Activated CD8-positive, alpha-beta memory T cell treated with anti-CD3 and anti-CD28 coated beads, Interleukin-2, amount 10 ng/mL, durations not matched to agents 7 days and 5 days (primary cell): ENCODE measurements around the gene TMEM80. TPM values are rescaled to one million over a fixed set of nuclear protein-coding genes. Genes with fewer than 3 reads are reported as not detected.
"Not testable (repeated sequence)": the region's sequence is repeated elsewhere in the genome, so short reads cannot be mapped to it uniquely, and the experiment has no call there.

Source experiments
- ATAC-seq: fragments of 150-1000 bp; cut with Tn5 transposase; one replicate; pipeline ENCODE4 v1.10.0; 2021; ENCODE audit warnings: moderate library complexity
- CTCF ChIA-PET: fragments of 350-600 bp; sonication (Branson Sonifier 250); formaldehyde crosslinking; loops from one replicate; lab custom pipeline; 2021; ENCODE audit warnings: antibody characterized with exemption; lab: Charles Lee
- DNase-seq: peaks from one replicate; pipeline ENCODE4 v3.0.0-alpha.2; 2020
- H3K27ac Mint-ChIP-seq: one replicate; pipeline ENCODE4 v1.8.0; 2021; ENCODE audit warnings: mild to moderate bottlenecking, mixed read lengths
- H3K27me3 Mint-ChIP-seq: one replicate; pipeline ENCODE4 v1.8.0; 2021; ENCODE audit warnings: mixed read lengths
- H3K36me3 Mint-ChIP-seq: one replicate; pipeline ENCODE4 v1.8.0; 2021; ENCODE audit warnings: mild to moderate bottlenecking, mixed read lengths
- H3K4me1 Mint-ChIP-seq: one replicate; pipeline ENCODE4 v1.8.0; 2021; ENCODE audit warnings: mixed read lengths
- H3K4me3 Mint-ChIP-seq: one replicate; pipeline ENCODE4 v1.8.0; 2021; ENCODE audit warnings: mild to moderate bottlenecking, moderate library complexity, mixed read lengths
- H3K9me3 Mint-ChIP-seq: one replicate; pipeline ENCODE4 v1.8.0; 2022; ENCODE audit warnings: low read depth, mixed read lengths
- total RNA-seq, 2 experiments: library from RNA; stranded (reverse); gene quantifications; one replicate each; pipeline ENCODE4 v1.2.3, GENCODE V29; 2021

The TMEM80 gene
- total RNA-seq = 10 to 100 TPM; 23.5 to 26.0 TPM

- DNase-seq = peak; percentile 99
- peaks cover 4% of the 10 kb centered on the region for H3K36me3 Mint-ChIP-seq
- peaks cover 51% of the 10 kb centered on the region for H3K4me1 Mint-ChIP-seq
- peak; percentile 81 for ATAC-seq
- H3K27me3 Mint-ChIP-seq = no peaks in the 10 kb centered on the region
- CTCF ChIA-PET = interaction anchor here (0.6 to 4.8 kb wide), 15 partner anchors 7 to 415 kb away, joined by 3 to 104 read pairs (median 4); partner anchors contain the start of gene RPLP2
- no peaks in the 10 kb centered on the region for H3K9me3 Mint-ChIP-seq
- peak within 1 kb of the TSS; percentile 84 for H3K4me3 Mint-ChIP-seq
- peak within 1 kb of the TSS; percentile 93 for H3K27ac Mint-ChIP-seq
Measured at GRCh38 chr11:695538-696248, at the start of gene TMEM80. TMEM80 (plus strand) TSS chr11:695816; CDS start chr11:695828, 12 bp downstream.

GRCh38 chr11:646214-646613 is 49.4 kb upstream of the TMEM80 start:
- CTCF ChIA-PET = interaction anchor here (0.9 to 1.0 kb wide), 2 partner anchors 77 to 92 kb away, joined by 3 read pairs; no protein-coding TSS in a partner anchor
- ATAC-seq = no peak
- DNase-seq = no peak
- Mint-ChIP-seq H3K27ac (no peak overlapping the region), H3K4me1 (no peaks in the 10 kb centered on the region), H3K4me3 (no peak overlapping the region), H3K36me3 (peaks cover 2% of the 10 kb centered on the region), H3K27me3 (no peaks in the 10 kb centered on the region), H3K9me3 (no peaks in the 10 kb centered on the region)

- H3K4me3 Mint-ChIP-seq, H3K4me1 Mint-ChIP-seq, H3K27me3 Mint-ChIP-seq, ATAC-seq, CTCF ChIA-PET, H3K27ac Mint-ChIP-seq, H3K36me3 Mint-ChIP-seq, DNase-seq, H3K9me3 Mint-ChIP-seq: not testable (repeated sequence)
Measured at GRCh38 chr11:647672-648158, 47.9 kb upstream of the TMEM80 start.

GRCh38 chr11:650482-650881 is 45.1 kb upstream of the TMEM80 start:
- H3K27me3 Mint-ChIP-seq = no peaks in the 10 kb centered on the region
- no peak for ATAC-seq

GRCh38 chr11:653136-653535 is 42.5 kb upstream of the TMEM80 start:
- not testable (repeated sequence) for H3K27ac Mint-ChIP-seq, H3K27me3 Mint-ChIP-seq, H3K4me1 Mint-ChIP-seq, H3K4me3 Mint-ChIP-seq, H3K36me3 Mint-ChIP-seq, DNase-seq, H3K9me3 Mint-ChIP-seq, ATAC-seq
- CTCF ChIA-PET = interaction anchor here (0.7 kb wide), 1 partner anchor 69 kb away, joined by 3 read pairs; no protein-coding TSS in a partner anchor

More at GRCh38 chr11:650482-650881, 45.1 kb upstream of the TMEM80 start:
- Mint-ChIP-seq H3K36me3 (peaks cover 2% of the 10 kb centered on the region), H3K4me1 (no peaks in the 10 kb centered on the region), H3K4me3 (no peak overlapping the region), H3K27ac (no peak overlapping the region), H3K9me3 (no peaks in the 10 kb centered on the region)
- CTCF ChIA-PET = no interaction called here
- DNase-seq = no peak

GRCh38 chr11:653837-654236 is 41.8 kb upstream of the TMEM80 start:
- no peaks in the 10 kb centered on the region for H3K36me3 Mint-ChIP-seq
- no peak for ATAC-seq
- CTCF ChIA-PET = no interaction called here
- no peaks in the 10 kb centered on the region for H3K4me1 Mint-ChIP-seq
- H3K4me3 Mint-ChIP-seq = no peak overlapping the region
- DNase-seq = no peak
- no peaks in the 10 kb centered on the region for H3K27me3 Mint-ChIP-seq
- H3K27ac Mint-ChIP-seq = no peak overlapping the region
- H3K9me3 Mint-ChIP-seq = no peaks in the 10 kb centered on the region

GRCh38 chr11:654444-654843 is 41.2 kb upstream of the TMEM80 start:
- not testable (repeated sequence) for ATAC-seq, DNase-seq, H3K36me3 Mint-ChIP-seq, H3K9me3 Mint-ChIP-seq, H3K27me3 Mint-ChIP-seq, H3K27ac Mint-ChIP-seq, H3K4me3 Mint-ChIP-seq, H3K4me1 Mint-ChIP-seq
- CTCF ChIA-PET = interaction anchor here (1.1 kb wide), 1 partner anchor 72 kb away, joined by 3 read pairs; no protein-coding TSS in a partner anchor

GRCh38 chr11:655036-655726 is 40.4 kb upstream of the TMEM80 start:
- DNase-seq (no peak), ATAC-seq (no peak)
- no peak overlapping the region for H3K4me3 Mint-ChIP-seq
- CTCF ChIA-PET = interaction anchor here (1.1 to 1.2 kb wide), 2 partner anchors 36 to 71 kb away, joined by 3 read pairs; no protein-coding TSS in a partner anchor
- no peaks in the 10 kb centered on the region for H3K4me1 Mint-ChIP-seq
- H3K27ac Mint-ChIP-seq = no peak overlapping the region
- H3K27me3 Mint-ChIP-seq = no peaks in the 10 kb centered on the region
- H3K9me3 Mint-ChIP-seq = no peaks in the 10 kb centered on the region
- no peaks in the 10 kb centered on the region for H3K36me3 Mint-ChIP-seq

GRCh38 chr11:656426-656825 is 39.2 kb upstream of the TMEM80 start:
- ATAC-seq = no peak
- Mint-ChIP-seq H3K27ac (no peak overlapping the region), H3K9me3 (no peaks in the 10 kb centered on the region), H3K27me3 (no peaks in the 10 kb centered on the region), H3K4me1 (no peaks in the 10 kb centered on the region), H3K4me3 (no peak overlapping the region), H3K36me3 (no peaks in the 10 kb centered on the region)
- CTCF ChIA-PET = interaction anchor here (0.7 to 1.2 kb wide), 3 partner anchors 40 to 109 kb away, joined by 3 to 4 read pairs (median 3); no protein-coding TSS in a partner anchor
- DNase-seq = no peak

GRCh38 chr11:656866-657265 is 38.8 kb upstream of the TMEM80 start:
- ATAC-seq (no peak), DNase-seq (no peak)
- Mint-ChIP-seq H3K36me3 (no peaks in the 10 kb centered on the region), H3K4me1 (no peaks in the 10 kb centered on the region), H3K4me3 (no peak overlapping the region), H3K27me3 (no peaks in the 10 kb centered on the region), H3K27ac (no peak overlapping the region), H3K9me3 (no peaks in the 10 kb centered on the region)
- CTCF ChIA-PET = interaction anchor here (1.2 kb wide), 1 partner anchor 40 kb away, joined by 3 read pairs; no protein-coding TSS in a partner anchor

GRCh38 chr11:657691-658126 is 37.9 kb upstream of the TMEM80 start:
- DNase-seq (no peak), ATAC-seq (no peak)
- no peaks in the 10 kb centered on the region for H3K4me1 Mint-ChIP-seq
- H3K27me3 Mint-ChIP-seq = no peaks in the 10 kb centered on the region
- no peak overlapping the region for H3K4me3 Mint-ChIP-seq
- CTCF ChIA-PET = no interaction called here
- H3K9me3 Mint-ChIP-seq = no peaks in the 10 kb centered on the region
- no peak overlapping the region for H3K27ac Mint-ChIP-seq
- H3K36me3 Mint-ChIP-seq = no peaks in the 10 kb centered on the region

- no peak for ATAC-seq
- Mint-ChIP-seq H3K36me3 (no peaks in the 10 kb centered on the region), H3K9me3 (no peaks in the 10 kb centered on the region), H3K4me1 (no peaks in the 10 kb centered on the region), H3K27ac (no peak overlapping the region), H3K4me3 (no peak overlapping the region), H3K27me3 (no peaks in the 10 kb centered on the region)
- DNase-seq = no peak
- CTCF ChIA-PET = interaction anchor here (0.9 to 1.1 kb wide), 2 partner anchors 14 to 64 kb away, joined by 3 to 4 read pairs; no protein-coding TSS in a partner anchor
Measured at GRCh38 chr11:659532-660085, 36.0 kb upstream of the TMEM80 start.

GRCh38 chr11:660281-660680 is 35.3 kb upstream of the TMEM80 start:
- ATAC-seq (no peak), DNase-seq (no peak)
- H3K4me1 Mint-ChIP-seq = no peaks in the 10 kb centered on the region
- no peaks in the 10 kb centered on the region for H3K36me3 Mint-ChIP-seq
- H3K9me3 Mint-ChIP-seq = no peaks in the 10 kb centered on the region
- H3K27ac Mint-ChIP-seq = no peak overlapping the region
- H3K27me3 Mint-ChIP-seq = no peaks in the 10 kb centered on the region
- CTCF ChIA-PET = interaction anchor here (2.7 kb wide), 1 partner anchor 66 kb away, joined by 21 read pairs; no protein-coding TSS in a partner anchor
- no peak overlapping the region for H3K4me3 Mint-ChIP-seq
